SHP77 (cell line): ENCODE measurements around the gene KRT82.
A peak's percentile ranks its signal among the peaks of the same experiment; 100 is the strongest.

ENCODE experiments used
- DNase-seq, 2 experiments: peaks; one replicate each; lab custom pipeline; 2025; lab: John Stamatoyannopoulos, UW

The KRT82 gene

DNA sequence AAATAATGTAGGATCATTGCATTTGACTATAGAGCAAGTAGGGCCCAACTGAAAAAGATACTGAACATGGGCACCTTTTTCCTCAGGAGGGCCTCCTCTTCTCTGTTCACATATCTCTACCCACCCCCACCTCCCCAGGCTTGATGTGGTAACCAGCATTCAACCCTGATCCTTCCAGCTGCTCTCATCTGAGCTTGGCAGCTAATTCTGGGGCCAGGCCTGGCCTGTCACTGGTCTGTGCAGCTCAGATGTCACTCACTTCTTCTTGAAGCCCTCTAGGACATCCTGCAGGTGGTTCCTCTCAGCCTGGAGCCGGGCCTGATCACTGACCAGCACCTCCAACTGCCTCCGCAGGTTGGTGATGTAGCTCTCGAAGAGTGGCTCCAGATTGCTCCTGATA is 22.8 kb downstream of the KRT82 start:
- no peak for DNase-seq

DNA sequence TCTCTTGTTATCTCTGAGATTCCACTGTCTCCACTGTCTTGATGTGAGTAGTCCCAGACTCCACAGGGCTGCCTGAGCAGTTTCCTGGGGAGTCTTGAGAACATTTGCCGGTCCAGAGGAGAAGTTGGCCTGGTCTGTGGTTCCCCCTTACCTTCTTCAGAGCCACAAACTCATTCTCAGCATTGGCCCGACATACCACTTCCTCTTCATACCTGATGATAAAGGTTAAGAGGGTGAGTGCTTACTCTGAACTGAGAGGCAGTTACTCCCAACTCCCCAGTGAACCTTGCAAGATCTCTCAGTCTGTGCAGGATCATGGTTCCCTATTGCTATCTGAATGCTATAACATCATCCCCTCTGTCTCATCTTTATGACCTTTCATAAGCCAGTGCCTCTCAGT is 23.3 kb downstream of the KRT82 start:
- DNase-seq: no peak

DNA sequence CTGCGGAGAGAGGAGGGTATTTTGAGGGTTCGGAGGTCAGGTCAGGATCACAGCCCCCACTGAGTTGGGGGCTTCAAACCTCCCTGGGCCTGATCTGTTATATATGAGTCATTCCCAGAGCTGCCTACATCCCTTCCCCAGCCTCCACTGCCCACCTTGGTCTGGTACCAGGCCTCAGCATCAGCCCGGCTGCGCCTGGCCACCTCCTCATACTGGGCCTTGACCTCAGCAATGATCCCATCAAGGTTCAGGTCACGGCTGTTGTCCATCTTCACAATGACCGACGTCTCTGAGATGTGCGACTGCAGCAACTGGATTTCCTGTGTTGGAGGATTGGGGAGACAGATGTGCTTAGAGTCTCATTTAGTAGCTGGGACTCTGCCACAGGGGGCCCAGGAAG is 24.9 kb downstream of the KRT82 start:
- no peak for DNase-seq

DNA sequence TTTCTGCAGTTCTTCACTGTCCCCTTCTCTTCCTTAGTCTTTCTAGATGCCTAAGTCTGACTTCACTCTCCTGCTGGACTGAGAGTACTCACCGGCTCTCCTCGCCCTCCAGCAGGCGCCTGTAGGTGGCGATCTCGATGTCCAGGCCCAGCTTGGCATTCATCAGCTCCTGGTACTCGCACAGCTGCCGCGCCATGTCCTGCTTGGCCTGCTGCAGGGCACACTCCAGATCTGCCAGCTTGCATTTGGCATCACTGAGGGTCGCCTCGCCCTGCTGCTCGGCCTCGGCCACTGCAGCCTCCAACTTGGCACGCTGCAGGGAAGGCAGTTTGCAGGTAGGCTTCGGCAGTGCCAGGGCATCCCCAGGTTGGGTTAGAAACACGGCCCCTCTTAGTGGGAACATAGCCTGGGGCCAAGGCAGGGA is 25.9 kb downstream of the KRT82 start:
- peak; percentile 4 to 32 for DNase-seq

DNA sequence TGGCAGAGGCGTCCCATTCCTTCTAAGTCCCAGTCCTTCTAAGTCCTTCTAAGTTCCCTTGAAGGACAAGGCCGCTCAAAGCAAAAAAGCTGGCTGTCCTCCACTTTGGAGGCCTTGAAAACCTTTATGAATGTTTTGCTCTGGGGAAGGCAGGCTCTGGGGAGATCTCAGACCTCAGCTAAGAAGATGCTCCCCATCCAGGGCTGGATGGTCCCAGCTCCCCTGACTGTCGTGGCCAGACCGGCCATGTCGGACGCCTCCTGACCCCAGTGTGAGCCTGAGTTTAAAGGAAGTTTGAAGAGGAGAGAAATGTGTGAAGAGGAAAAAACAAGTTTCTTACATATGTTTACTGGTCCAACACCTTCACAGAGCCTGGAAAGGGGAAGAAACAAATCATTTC is 26.6 kb downstream of the KRT82 start:
- no peak for DNase-seq

DNA sequence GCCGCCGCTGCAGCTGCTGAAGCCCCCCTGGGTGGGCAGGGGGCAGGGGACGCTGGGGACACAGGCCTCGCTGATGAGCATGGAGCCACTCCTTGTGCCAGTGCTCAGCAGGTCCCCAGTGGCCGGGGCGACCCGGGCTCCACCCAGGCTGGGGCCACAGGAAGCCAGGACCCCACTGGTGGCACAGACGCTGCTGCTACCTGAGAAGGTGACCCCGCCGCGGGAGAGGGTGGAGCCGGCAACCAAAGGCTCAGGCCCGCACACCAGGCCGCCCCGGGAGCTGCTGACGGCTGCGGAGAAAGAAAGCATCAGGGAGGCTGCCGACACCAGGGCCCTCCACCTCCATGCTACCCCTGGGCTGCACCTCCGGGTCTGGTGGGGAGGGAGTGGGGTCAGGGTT is 28.0 kb downstream of the KRT82 start:
- no peak for DNase-seq

DNA sequence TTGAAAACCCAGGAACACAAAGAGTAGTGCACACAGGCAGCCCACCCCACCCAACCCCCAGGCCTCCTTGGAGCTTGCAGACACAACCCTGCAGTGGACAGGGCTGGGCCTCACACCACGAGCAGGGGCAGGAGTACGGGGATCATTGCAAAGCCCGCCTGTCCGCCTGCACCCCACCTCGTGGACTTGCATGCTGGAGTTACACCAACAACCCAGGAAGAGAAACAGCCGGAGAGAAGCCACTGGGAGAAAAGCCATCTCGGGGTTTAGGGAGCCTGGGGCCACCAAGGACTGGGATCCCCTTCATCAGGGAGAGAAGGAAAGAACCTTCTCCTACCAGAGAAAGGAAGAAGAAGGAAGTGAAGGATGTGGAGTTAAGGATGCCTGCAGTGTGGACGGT is 28.9 kb downstream of the KRT82 start:
- no peak for DNase-seq

DNA sequence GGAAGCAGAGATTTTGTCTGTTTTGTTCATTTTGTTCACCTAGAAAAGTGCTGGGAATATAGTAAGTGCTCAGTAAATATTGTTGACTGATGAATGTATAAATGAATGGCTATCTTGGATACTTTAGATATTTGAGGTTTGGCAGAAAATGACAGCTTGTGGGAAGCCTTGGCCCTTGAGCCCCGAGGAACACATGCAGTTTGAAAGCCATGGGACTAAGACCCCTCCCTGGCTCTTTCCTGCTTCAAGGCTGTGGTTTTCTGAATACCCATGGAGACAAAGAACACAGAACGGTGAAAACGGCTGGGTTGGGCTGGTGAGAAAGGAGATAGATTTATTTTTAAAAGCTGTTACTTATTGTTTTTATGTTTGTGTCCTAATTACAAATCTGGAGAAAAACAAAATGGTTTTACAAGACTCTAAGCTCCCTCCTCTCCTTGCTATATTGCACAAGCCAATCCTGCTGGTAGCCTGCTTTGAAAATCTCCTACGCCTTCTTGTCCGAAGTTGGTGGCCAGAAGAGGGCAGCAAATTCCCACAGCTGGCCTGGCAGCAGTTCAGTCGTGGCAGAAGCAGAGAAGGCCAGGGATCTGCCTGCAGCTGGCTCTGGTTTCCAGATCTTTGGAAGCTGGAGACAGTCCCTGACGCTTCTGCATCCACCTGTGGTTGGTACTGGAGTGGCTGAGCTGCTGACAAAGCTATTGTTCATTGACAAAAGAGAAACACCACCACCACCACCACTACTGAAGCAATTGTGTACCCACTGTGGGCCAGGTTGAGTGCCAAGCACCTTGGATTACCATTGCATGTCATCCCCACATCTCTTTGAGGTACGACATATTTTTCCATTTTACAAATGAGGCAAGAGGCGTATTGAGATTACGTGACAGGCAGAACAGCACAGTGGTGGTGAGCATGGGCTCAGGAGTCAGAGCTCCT is 33.6 kb downstream of the KRT82 start:
- peak; percentile 47 to 69 for DNase-seq

DNA sequence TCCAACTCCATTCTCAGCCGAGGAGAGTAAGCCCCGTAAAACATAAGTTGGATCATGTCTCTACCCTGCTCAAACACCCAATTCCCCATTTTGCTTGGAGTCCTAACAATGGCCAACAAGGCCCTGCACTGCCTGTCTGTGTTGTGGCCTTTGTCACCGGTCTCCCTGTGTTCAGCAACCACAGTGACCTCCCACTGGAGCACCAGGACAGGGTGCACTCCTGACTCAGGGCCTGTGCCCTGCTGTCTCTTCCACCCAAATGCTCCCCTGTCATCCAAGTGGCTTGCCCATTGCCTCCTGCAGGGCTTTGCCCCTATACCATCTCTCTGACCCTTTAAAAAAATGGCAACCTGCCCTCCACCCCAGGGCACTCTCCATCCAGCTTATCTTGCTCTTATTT is 34.4 kb downstream of the KRT82 start:
- DNase-seq: no peak

DNA sequence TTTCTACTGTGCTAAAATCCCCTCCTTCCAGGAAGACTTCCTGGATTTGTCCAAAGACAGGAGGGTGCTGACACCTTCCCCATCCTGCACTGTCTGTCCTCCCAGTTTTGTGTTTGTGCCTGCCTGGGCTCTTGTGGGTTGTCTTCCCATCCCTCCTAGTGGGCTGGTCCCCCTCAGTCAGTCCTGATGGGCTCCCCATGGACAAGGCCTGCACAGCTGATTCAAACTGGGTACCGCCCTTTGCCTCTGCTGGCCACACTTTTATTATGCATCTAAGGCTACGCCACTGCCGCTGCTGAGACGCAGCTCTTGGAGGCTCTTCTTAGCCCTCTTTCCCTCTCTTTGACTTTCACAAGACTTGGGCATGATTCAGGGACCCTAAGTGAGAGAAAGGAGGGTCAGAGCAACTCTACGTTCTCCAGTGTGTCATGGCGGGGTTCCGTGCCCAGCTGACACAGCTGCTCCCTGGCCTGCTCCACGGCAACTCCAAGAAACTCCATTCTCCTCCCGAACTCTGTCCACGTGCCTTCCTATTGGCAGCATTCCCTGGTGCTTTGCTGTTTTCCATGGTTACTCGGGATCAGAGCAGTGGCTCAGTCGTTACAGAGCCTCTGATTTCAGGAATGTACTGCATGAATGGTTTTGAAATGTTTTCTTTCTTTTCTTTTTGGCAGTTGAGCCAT is 35.1 kb downstream of the KRT82 start:
- no peak for DNase-seq

DNA sequence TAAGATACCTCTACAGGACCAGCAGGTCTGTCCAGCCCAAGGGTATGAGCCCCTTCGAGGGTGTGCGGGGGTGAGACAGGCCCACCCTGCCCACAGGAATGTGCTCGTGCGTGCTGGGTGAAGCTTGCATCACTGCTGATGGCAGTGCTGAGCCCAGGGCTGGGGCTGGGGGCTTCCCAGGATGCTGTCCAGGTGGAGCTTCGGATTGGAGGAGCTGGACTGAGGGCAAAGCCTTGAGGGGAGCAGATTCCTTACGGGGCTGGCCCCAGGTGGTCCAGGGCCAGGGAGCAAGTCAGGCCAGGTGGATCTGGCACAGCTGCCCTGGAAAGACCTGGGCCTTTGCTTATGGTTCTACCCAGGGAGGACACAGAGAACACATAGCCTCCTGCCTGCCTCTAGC is 36.3 kb downstream of the KRT82 start:
- no peak for DNase-seq

DNA sequence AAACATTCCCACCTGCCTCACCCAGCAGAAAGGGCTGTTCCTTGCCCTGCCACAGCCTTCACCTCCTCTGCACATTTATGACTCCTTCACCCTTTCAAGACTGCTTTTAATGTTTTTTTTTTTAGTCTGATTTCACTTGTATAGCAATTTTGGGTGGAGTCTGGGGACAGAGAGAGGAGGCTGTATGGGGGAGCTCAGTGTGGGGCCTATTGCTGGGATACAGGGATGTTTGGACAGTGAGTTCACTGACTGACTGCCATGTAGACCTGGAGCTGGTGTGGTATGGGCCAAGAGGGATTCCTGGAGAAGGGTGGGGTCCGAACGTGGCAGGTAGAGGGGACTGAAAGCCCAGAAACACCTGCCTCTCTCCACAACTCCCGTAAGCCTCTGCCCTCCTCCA is 36.9 kb downstream of the KRT82 start:
- DNase-seq: no peak

DNA sequence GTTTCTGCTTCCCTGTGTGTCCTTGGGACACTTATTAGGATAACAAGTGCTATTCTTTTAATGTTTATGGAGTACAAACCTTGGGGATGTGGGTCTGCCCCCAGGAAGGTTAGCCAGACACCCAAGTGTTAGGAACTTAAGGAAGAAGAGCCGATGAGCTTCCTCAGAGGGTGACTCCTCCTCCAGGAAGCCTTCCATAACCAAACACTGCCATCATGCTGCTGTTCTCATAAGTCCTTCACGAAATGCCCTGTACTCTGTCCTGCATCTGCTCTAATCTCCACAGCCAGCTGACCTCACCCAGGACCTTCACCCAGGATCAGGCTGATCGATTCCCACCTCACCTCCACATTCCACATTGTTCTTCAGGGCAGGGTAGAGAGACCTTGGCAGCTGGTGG is 37.6 kb downstream of the KRT82 start:
- no peak for DNase-seq

DNA sequence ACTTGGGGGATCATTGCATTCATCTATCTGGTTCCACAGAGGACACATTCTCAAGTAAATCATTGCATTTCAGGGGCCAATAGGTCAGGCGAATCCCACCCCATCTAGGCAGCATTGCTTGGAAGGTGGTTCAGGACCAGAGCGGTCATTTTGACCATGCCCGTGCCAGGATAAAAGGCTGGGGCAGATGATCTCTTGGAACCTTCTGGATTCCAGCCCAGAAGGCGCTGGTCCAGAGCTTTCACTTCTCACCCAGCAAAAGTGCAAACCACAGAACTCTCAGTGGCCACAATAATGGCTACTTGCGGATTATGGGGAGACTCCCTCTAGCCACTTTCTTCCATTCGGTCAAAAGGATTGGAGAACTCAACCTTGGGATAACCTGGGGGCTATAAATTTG is 38.3 kb downstream of the KRT82 start:
- DNase-seq: no peak

DNA sequence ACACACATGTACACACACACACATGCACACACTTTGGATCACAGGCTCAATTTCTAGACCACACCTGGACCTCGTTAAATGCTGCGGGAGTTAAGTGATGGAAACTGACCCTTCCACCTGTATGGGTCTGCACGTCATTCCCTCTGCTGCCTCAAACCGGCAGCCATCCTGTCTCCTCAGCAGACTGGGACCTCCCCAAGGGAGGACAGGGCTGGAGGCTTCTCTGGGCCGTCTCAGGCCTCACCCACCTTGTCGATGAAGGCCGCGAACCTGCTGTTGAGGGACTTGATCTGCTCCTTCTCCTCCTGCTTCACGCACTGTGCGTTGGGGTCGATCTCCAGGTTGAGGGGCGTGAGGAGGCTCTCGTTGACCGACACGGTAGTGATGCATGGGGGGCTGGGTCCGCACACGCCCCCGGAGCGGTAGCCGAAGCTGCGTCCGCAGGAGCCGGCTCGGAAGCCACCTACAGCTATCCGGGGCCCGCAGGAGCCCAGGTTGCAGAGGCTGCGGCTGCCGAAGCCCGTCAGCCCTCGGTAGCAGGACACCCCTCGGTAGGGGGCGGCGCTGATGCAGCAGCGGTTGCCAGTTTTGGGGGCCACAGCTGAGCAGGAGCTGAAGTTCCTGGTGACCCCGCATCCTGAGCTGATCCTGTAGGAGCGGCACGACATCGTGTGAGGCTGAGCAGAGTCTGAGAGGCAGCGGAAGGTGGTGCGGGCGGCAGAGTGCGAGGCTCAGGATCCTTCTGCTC is 39.2 kb downstream of the KRT82 start, which contains the start of gene KRT85:
Gene KRT85 (minus strand): TSS at position 744 of the 748 bp plus-strand sequence. CDS start 76 bp downstream, at position 668.
- no peak for DNase-seq

DNA sequence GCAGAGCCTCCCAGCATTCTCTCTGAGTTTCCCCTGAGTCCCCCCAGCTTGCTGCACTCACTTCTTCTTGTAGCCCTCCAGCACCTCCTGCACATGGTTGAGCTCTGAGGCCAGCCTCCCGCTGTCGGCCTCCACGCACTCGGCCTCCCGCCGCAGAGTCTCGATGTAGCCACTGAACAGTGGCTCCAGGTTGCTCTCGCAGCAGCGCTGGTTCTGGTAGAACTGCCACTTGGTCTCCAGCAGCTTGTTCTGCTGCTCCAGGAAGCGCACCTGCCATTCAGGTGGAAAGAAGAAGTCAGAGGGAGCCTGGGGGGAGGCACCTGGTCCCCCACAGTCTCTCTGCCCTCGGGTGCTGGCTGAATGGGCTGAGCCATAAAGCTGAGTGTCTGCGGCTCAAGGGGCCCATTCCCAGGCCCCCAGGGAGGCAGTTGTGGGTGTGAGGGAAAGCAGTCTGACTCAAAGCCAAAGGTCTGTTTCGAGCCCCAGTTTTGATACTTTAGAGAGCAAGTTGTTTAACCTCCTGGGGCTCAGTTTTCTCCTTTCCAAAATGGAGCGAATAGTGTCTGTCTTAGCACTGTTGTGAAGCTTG is 41.1 kb downstream of the KRT82 start:
- no peak for DNase-seq

DNA sequence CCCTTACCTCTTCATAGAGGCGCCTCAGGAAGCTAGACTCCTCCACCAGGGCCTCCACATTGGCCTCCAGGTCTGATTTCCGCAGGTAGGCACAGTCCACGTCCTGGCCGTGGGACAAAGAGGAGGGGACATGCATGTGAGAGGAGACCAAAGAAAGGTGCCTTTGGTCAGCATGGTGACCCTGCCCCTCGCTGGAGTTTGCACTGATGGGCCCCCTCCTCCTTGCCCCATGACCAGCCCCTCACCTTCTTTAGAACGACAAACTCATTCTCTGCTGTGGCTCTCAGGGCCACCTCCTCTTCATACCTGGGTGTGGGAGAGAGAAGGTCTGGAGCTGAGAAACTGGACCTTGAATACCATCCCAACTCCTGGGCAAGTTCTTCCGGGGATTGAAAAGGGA is 42.1 kb downstream of the KRT82 start:
- DNase-seq: no peak

DNA sequence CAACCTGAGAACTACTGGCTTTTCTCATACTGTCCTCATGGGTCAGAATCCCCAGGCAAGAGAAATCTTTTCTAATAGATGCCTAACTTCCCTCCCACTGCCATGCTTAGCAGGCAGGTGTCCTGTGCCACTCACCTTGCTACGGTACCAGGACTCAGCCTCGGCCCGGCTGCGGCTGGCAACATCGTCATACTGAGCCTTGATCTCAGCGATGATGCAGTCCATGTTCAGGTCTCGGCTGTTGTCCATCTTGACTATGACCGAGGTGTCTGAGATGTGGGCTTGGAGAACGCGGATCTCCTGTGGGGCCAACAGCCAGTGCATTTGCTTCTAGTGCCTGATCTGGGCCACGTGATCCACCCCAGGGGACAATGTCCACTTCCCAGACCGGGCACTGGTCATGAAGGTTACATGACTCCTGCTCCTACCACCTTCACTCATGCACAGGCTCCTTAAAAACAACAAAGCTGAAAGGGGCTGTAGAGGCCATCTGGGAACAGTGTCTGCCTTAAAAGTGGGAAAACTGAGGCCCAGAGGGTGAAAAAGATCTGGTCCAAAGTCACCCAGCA is 42.9 kb downstream of the KRT82 start:
- DNase-seq: no peak

DNA sequence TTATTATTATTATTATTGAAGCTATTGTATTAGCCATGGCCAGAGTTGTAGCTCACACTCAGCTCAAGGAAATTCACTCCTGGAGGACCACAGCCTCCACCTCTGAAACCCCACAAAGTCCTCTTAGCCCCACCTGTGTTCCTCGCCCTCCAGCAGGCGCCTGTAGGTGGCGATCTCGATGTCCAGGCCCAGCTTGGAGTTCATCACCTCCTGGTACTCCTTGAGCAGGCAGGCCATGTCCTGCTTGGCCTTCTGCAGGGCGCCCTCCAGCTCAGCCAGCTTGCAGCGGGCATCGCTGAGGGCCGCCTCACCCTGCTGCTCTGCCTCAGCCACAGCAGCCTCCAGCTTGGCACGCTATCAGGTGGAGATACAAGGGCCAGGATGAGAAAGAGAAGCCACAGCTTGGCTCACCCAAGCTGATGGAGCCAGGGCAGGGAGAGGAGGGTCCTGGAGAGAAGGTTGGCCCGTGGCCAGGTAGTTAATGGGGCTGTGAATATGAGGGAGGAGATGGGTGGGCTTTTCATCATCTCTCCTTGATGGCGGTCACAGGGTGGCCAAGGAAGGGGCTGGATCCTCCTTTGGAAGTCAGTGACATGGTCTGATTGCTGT is 43.9 kb downstream of the KRT82 start:
- DNase-seq: no peak

DNA sequence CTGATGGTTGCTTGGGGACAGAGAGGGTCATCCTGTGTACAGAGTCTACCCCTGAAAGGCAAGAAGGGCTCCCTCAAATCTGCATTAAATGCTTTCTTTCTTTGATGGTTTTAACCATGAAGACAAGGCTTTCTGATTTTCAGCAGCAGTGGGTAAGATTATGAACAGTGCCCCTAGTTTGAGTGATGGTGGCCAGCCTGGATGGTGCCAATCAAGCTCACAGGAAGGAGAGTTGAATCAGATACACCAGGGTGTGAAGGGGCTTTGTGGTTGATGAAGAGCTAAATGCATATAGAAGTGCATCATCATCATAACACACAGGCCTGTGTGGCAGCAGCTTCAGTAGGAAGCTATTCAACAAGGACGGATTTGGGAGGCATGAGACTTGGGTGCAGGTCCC is 44.6 kb downstream of the KRT82 start:
- no peak for DNase-seq

DNA sequence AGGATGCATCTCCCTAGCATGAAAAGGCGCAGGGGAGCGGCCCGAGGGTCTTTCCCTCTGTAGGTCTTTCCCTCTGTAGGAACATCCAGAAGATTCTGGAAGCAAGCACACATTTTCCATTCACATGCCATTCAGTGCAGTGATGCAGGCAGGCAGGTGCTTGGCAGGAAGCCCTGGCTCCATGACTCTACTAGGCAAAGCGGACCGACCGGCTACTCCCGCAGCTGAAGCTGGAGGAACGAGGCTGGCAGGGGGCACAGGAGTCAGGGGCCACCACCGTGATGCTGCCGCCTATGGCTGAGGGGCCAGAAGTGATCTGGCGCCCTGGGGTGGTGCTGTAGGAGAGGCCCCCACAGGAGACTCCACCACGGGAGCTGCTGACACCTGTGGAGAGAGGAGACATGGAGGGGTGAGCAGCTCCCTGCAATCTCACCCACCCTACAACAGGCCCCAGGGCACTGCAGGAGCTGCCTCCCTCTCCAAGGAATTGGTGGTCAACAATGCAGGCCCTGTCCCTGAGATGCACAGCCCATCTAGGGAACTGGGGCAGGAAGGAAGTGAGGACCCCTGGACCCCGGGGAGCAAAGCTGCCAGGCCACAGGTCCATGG is 45.4 kb downstream of the KRT82 start:
- DNase-seq: no peak
